Heart left ventricle (tissue), 13 donors: ENCODE results near the gene IGFBP5.

Experiments
- CTCF ChIP-seq, 12 donors: fragments of 200-600 bp; sonication (generic) in 4 of 12; IDR thresholded peaks; one replicate each; pipeline versions ENCODE4 v1.5.0 to v1.8.0; 2018 to 2022; ENCODE audit warnings: antibody characterized with exemption in 12 of 12, mild to moderate bottlenecking in 5 of 12
- POLR2A ChIP-seq, 2 donors: fragments of 450-650 bp; IDR thresholded peaks; one replicate each; pipeline ENCODE4 v1.6.1; 2017; ENCODE audit warnings: antibody characterized with exemption in 2 of 2, mild to moderate bottlenecking in 2 of 2, moderate library complexity in 2 of 2
- donor health status: ischemic (EF 13 %, LVEDD 7.1; RV severe dilation, severe dysfunction).
- donor health status: DM: no; HTN: yes; CAD: no.
- donor health status: DM: no; HTN: no; CAD: no.
- donor health status: ischemic (EF 25% LVEDD 6.9; RV normal size, moderate dysfunction).
- donor health status: ischemic (EF 25% LVEDD 5.7; RV mildly dilated, moderate dysfunction).
- donor health status: ischemic (EF 35%, LVEDD 5.7; RV mildly dilated, moderate dysfunction).
- donor health status: nonischemic (EF 11% LVEDD 7.7; RV severe dilation, severe dysfunction).
- donor health status: DM: yes; HTN: yes; CAD: no.
- donor health status: PGD.
- donor health status: ischemic (EF 29% LVEDD 5.4; RV normal size, mild dysfunction).
- donor health status: nonischemic (EF 23%, LVEDD 6.1; RV moderate dilation, normal function).

- no peak for TF ChIP-seq POLR2A (IDR thresholded peaks at IDR 0.05)
- no peak for TF ChIP-seq CTCF (IDR thresholded peaks at IDR 0.05)
These were observed 1.8 kb downstream of the IGFBP5 start for GRCh38 chr2:216693414-216694080.
